NCI-H748 treated with DMSO at 0.1 percent for 48 hours (cell line): ENCODE results near the gene KCNF1.
A peak's percentile ranks its signal among the peaks of the same experiment; 100 is the strongest.

Experiments
- DNase-seq: peaks from one replicate; lab custom pipeline; 2025; lab: John Stamatoyannopoulos, UW

Gene KCNF1, protein sequence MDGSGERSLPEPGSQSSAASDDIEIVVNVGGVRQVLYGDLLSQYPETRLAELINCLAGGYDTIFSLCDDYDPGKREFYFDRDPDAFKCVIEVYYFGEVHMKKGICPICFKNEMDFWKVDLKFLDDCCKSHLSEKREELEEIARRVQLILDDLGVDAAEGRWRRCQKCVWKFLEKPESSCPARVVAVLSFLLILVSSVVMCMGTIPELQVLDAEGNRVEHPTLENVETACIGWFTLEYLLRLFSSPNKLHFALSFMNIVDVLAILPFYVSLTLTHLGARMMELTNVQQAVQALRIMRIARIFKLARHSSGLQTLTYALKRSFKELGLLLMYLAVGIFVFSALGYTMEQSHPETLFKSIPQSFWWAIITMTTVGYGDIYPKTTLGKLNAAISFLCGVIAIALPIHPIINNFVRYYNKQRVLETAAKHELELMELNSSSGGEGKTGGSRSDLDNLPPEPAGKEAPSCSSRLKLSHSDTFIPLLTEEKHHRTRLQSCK

DNA sequence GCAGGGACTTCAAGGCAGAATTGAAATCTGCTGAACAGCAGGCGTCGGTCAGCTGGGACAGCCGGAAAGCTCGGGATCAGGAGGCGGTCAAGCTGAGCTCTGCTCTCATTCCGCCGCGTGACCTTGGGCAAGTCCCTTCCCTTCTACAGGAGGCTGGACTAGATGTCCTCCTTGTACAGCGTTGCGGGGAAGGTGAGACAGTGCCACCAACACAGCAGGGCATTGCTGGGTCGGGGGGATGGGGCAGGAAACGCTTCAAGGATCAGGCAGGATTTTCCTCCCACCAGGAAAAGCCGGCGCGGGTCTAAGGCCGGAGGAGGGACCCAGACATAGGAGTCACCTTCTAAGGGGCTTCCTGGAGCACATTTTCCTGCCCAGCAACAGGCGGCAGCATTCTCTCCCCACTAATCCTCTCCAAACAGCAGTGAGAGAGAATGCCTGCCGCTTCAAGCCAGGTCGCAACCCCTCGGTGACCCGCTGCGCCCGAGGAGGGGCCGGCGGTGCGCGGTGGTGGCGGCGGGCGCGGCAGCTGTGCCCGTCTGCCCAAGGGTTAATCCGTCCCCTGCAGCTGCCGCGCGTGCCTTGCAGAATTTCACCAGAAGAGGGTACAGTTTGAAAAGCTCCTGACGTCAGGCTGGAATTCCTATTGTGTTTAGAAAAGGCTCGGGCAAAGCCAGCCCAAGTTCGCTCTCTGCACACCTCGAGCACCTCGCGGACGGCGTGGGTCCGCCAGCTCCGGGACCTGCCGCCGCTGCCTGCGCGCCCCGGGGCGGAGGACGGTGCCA, at the start of gene KCNF1:
KCNF1 (plus strand) TSS at position 644 of the 785 bp plus-strand sequence. CDS start 493 bp downstream, outside the sequence.
- peak; percentile 58 for DNase-seq

DNA sequence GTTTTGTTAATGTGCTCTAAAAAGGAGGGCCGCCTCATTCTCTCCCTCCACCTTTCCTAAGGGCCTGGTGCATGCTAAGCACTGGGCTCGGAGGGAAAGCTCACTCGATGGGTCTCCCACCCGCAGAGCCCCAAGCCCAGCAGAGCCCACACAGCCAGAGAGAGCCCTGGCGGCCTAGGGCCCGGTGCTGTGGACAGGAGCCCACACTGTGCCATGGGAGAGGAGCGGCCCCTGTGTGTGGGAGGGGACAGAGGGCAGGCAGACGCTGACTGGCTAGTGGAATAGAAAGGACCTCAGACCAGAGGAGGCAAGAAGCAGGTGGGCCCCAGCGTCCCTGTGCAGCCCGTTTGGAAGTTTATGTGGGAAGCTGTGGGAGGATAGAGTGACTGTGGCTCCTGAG, 49.4 kb upstream of the KCNF1 start:
- DNase-seq = no peak

DNA sequence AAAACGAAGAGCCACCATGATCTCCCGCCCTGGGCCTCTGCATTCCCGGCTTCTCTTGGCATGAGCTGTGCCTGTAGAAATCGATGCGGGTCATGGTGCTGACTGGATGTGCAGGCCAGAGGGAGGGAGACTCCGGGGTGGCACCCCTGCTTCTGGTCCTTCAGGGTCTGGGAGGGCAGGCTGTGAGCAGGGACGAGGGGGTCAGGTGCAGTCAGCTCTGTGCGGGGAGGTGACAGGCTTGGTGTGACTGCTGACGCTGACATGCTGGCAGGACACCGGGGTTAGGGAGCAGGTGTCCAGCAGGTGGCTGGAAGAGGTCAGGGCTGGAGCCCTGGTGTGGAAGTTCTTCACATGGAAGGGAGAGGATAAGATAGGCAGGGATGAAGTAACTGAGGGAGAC, 48.7 kb upstream of the KCNF1 start:
- DNase-seq = no peak

DNA sequence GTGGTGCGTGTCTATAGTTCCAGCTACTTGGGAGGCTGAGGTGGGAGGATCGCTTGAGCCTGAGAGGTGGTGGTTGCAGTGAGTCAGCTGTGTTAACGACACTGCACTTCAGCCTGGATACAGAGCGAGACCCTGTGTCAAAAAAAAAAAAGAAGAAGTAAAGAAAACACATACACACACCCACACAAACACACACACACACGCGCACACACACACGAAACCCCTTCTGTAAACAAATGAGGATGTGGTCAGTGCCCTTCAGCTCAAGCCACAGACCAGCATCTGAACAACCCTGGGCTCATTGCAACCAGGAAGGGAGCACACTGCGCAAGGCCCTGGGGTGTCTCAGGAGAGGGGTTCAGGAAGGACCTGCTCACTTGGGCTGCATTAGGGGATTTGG, 47.9 kb upstream of the KCNF1 start:
- no peak for DNase-seq

DNA sequence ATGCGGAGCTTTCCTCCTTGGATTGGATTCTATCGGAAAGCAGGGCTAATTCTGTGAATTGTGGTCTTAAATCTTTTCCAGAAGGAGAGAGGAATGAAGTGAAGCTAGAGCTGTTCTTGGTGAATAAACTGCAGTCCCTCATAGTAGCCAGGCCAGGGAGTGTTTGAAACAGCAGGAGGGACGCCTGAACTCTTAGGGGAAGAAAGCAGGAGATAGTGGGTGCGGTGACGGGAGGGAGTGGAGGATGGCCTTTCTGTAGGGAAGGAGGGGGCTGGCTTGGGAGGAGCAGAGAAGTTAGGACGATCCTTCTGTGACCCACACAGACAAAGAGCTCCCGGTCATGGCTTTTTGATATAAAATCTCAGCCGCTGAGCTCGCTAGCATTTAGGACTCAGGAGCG, 47.5 kb upstream of the KCNF1 start:
- no peak for DNase-seq

DNA sequence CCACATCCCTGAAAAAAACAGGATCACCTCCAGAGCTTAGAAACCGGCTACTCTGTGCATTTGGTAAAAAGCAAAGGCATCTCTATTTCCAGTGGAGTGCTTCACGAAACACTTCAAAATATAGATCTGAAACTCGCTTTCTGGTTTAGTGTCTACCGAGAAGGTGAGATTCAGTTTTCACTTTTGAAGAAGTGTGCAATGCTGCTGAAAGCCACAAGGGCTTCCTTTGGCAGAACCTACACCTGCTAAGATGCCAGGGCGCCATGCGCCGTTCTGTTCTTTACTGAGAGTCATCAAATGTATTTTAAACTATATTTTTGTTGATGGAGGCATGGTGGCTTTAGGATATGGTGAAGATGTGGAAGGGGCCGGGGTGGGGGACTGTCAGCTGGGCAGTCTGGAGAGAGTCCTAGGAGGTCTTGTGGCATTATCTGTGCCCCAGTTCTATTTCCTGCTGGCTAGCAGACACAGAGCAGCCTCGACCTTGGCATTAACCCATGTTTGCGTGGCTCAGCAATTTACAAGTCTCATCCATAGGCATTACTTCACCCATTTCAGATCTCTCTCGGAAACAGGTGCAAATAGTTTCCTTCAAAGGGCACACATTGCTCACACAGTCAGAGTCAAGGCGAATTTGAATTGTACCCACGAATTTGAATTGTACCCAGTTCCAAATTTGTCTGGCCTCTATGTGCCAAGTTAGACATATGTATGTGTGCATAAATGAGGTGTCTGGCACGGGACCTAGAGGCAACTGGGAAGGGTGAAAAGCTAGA, 46.7 kb upstream of the KCNF1 start:
- DNase-seq = no peak

DNA sequence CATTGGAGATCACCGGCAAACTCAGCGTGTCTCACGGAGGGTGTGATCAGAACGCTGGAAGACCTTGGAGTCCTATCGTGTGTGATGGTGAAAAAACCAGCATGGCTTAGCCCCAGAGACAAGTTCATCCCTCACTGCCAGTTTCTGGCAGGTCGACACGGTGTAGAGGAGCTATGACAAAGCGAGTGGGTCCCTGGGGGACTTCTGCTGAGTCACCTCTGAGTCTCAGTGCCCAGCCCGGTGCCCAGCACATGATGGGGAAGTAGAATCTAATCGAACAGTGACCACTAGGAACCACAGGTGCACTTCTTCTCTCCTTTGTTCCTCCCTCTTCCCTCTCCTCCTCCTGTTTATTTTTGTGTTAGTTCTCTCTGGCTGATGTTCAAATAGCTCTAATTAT, 45.9 kb upstream of the KCNF1 start:
- no peak for DNase-seq

DNA sequence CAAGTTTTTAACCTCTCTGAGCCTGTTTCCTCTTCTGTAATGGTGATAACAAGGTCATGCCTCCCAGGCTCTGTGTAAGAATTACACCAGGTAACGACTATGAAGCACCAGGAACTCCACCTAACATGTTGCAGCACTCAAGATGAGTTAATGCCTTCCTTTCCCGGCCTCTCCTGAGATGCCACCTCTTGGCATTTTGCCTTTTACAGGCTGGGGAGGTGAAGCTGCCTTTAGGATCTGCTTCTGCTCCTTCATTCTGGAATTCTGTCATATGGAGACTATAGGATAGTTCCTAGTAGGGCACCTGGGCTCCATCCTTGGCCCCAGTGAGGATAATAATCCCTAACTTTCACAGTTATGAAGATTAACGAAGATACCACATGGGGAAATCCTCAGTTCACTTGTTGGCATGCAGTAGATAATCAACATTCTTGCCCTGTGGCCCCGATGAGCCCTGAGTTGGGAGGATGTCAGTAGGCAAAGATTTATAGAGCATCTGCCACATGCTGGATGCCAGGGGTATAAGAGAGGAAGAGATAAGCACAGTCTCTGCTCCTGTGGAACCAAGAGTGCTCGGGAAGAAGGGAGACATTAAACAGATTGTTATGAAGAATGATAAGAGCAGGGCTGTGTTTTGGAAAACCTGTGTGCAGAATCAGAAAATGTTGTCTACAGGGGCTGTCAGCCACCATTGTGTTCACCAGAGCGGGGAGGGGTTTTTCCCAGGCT, 43.9 kb upstream of the KCNF1 start:
- no peak for DNase-seq

DNA sequence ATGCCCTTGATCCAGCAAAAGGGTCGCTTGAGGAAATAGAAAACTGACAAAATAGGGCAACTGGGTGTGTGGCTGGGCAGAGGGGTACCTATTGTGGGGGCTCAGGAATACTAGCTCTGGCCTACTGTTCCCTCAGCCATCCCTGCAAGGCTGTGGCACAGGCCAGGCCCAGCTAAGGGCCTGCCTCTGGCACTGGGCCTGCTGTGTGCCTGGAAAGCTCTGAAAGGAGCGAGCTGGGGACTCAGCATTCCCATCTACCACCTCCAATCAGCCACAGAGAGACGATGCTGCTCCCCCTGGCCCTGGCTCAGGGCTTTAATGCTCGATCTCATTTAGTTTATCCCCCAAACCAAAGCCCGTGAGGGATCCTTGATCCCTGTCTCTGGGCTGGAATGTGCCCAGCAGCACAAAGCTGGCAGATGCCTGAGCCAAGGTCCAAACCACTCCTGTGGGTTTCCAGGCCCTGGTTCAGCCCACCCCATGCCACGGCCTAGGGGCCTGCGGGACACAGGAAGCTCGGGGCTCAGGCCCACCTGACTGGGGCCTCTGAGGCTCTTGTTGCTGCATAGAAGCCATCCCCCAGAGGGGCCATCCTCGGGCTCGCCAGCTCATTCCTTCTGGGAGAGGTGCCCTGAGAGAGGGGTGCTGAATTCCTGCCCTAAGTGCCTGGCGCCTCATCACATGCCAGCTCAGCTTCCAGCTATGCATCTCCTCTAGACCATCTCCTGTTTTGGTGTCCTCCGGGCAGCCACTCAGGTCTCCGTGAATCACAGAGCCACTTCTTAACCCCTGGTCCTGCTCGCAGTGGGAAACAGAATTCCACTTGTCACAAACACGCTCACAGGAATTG, 43.0 kb upstream of the KCNF1 start:
- DNase-seq = no peak

DNA sequence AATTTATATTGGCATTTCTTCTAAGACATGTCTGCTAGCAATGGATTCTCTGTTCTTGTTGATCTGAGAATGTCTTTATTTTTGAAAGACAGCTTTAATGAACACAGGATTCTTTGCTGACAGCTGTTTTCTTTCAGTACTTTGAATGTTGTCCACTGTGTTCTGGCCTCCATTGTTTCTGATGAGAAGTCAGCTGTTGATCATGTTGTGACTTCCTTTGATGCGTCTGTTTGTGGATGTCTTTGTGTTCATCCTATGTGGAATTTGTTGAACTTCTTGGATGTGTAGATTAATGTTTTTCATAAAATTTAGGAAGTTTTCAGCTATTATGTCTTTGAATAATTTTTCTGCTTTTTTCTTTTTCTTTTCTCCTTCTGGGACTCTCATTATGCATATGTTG, 39.8 kb upstream of the KCNF1 start:
- DNase-seq = no peak

DNA sequence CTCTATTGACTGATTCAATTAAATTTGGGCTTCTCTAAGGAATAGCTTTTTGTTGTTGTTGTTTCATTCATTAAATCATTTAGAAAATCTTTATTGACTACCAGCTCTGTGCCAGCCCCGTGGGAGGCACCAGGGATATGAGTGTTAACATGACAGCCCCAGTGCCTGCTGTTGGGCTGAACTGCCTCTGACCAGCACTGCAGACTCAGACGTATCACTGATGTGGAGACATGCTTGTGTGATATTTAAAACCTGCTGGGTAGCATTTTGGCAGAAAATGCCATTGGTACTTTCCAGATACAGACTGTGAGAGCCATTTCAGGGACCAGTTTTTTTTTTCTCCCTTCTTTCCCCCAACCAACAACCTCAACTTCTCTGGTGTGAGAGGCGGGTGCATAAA, 38.6 kb upstream of the KCNF1 start:
- DNase-seq = no peak

DNA sequence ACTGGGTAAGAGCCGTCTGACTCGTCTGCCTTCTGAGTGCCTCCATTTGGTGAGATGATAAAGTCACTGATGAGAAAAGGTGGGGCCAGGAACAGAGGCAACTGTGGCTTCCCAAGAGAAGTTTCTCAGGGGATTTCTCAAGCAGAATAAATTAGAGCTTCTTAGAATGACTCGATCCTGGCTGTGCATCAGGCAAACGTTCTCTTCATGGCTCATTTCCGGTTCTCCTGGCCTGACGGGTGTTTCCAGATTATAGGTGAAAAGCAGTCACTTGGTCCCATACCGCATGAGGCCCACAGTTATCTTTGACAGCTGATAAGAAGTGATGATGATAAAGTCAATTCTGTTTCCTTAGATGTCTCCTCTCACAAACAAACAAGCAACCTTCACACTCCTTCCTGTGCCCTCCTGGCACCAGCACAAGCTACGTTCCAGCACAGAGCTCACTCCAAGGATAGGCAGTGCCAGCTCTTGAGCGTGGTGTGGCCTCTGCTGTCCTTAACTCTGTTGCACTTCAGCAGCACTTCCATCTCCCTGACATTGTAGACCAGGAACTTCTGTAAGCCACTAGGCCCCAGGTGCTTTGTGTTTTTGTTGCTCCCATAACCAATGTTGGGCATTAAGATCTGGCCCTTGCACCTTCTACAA, 37.8 kb upstream of the KCNF1 start:
- DNase-seq = no peak

DNA sequence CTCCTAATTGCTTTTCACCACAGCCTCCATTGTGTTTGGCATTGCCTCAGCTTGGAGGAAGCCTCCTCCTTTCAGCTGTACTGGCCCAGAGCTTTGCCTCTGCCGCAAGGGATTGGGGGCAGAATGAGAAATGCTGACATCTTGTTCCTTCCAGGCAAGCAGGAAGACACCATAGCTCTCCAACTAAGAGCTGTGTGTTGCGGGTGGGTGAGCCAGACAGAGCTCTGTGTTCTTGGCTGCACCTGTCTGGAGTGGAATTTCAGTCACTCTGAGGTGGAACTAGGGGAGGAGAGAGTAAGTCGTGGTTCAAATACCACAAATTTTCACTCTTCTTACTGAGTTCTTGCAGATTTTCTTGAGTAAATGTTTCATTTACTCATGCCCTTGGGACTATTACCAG, 36.6 kb upstream of the KCNF1 start:
- DNase-seq = no peak

DNA sequence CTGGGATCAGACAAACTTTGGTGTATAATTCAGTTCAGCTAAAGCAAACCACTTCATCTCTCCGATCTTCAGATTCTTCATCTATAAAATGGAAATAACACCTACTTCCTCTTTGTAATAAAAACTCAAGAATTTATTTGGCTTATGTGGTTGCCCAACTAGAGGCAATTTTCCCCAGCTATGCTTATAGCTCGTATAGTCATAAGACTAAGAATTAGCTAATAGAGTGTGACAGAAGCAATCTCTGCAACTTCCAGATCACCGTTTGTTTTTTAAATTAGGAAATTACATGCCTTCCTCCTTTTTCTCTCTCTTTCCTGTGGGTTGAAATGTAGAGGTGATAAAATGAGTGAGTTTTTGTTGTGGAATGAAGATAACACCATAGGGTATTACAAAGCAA, 35.3 kb upstream of the KCNF1 start:
- no peak for DNase-seq

DNA sequence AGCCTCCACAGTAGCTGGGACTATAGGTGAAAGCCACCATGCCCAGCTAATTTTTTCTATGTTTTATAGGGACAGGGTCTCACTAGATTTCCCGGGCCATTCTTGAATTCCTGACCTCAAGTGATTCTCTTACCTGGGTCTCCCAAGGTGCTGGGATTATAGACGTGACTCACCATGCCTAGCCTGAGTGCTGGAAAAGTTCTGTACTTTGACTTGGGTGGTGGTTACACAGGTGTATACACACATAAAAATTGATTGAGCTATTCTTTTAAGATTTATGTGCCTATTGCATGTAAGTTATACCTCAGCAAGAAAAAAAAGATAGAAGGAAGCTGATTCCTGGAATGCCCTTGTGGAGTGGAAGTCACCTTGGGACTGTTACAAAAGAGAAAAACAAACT, 34.8 kb upstream of the KCNF1 start:
- DNase-seq = no peak

DNA sequence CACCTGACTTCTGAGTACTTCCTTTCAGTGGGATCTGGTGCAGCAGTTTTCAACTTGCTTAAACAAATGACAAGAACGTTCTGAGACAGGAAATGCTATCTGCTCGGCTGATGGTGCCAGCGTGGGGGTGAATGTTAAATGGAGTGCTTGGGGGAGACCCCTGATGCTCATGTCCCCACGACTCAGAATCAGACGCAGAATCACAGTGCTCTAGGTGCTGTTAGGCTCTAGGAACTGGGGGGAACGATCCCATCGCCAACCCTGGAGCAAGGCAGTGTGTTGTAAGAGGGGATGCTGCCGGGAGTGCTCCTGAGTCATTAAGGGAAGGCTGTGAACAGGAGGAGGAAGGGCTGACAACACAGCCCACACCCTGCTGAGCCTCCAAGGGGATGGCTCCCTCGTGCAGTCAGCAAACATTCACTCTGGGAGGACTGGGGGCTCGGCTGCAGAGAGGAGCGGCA, 34.1 kb upstream of the KCNF1 start:
- DNase-seq = no peak

DNA sequence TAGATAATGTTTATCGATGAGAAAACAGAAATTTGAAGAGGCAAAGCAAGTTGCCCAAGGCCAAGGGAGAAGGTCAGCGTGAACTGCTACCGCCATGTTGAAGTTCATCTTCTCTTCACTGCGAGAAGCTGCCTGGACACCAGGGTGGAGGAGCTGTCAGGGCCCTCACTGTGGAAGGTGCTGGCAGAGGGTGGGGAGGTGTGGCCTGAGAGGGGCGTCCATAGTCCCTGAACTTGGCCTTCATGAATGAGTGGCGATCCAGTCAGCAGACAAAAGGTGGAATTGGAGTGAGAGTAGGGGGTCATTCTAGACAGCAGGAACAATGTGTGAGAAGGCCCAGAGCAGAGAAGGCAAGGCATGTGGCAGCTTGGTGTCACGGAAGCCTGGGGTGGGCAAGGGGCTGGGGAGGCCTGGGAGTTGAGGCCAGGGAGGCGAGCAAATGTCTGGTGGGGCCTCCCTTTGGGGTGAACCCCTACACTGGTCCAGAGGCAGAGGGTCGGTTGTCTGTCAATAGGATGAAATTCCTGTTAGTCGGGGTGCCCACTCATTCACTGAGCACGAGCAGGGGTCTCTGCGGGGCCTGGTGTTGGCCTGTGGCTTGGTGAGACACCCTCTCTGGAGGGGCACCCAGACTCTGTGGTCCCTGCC, 33.3 kb upstream of the KCNF1 start:
- no peak for DNase-seq

DNA sequence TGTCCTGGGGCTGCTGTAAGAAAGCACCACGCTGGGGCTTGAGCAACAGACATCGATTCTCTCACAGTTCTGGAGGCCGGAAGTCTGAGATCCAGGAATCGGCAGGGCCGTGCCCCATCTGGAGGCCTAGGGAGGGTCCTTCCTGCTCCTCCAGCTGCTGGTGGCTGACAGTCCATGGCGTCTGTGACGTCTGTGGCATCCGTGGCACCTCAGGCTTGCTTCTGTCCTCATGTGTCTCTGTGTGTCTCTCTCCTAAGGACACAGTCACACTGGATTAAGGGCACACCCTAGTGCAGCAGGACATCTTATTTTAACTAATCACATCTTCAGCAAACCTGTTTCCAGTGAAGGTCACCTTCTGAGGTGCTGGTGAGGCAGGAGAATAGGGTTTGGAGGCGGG, 32.6 kb upstream of the KCNF1 start:
- no peak for DNase-seq
